Measurements from ENCODE around the gene CDS2.

GRCh38 chr20:5183731-5184474, 57.1 kb downstream of the CDS2 start:
- TF ChIP-seq, protein P1, sequence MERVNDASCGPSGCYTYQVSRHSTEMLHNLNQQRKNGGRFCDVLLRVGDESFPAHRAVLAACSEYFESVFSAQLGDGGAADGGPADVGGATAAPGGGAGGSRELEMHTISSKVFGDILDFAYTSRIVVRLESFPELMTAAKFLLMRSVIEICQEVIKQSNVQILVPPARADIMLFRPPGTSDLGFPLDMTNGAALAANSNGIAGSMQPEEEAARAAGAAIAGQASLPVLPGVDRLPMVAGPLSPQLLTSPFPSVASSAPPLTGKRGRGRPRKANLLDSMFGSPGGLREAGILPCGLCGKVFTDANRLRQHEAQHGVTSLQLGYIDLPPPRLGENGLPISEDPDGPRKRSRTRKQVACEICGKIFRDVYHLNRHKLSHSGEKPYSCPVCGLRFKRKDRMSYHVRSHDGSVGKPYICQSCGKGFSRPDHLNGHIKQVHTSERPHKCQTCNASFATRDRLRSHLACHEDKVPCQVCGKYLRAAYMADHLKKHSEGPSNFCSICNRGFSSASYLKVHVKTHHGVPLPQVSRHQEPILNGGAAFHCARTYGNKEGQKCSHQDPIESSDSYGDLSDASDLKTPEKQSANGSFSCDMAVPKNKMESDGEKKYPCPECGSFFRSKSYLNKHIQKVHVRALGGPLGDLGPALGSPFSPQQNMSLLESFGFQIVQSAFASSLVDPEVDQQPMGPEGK (CRISPR knock-in tag; IDR thresholded peaks at IDR 0.05; ENCODE audit: borderline replicate concordance): no peak
- TF ChIP-seq OSR1 (CRISPR knock-in tag; IDR thresholded peaks at IDR 0.05) (no peak), BACH2 (CRISPR knock-in tag; IDR thresholded peaks at IDR 0.05; ENCODE audit: borderline replicate concordance) (no peak), PPARA (CRISPR knock-in tag; IDR thresholded peaks at IDR 0.05; ENCODE audit: borderline replicate concordance) (no peak), CREB5 (CRISPR knock-in tag; IDR thresholded peaks at IDR 0.05; ENCODE audit: low read depth) (no peak), ZC3H10 (CRISPR knock-in tag; IDR thresholded peaks at IDR 0.05) (no peak), ZFP30 (CRISPR knock-in tag; IDR thresholded peaks at IDR 0.05) (no peak), ZFP3 (CRISPR knock-in tag; IDR thresholded peaks at IDR 0.05) (no peak), RARB (CRISPR knock-in tag; IDR thresholded peaks at IDR 0.05) (no peak), TSHZ2 (CRISPR knock-in tag; IDR thresholded peaks at IDR 0.05) (no peak), ARNTL (CRISPR knock-in tag; IDR thresholded peaks at IDR 0.05; ENCODE audit: borderline replicate concordance, low read depth) (no peak), ISL1 (CRISPR knock-in tag; IDR thresholded peaks at IDR 0.05) (no peak)

Measured in SK-N-SH treated with all-trans-retinoic acid at 6 μM for 48 hours (cell line).